Liver (tissue), 3 donors: ENCODE data around the gene NIM1K.
A peak's percentile ranks its signal among the peaks of the same experiment; 100 is the strongest.

Source experiments
- ATF3 ChIP-seq: IDR thresholded peaks from 2 replicates; pipeline ENCODE4 v1.6.1; 2016; ENCODE audit warnings: antibody characterized with exemption
- CTCF ChIP-seq: fragments of 150-350 bp; IDR thresholded peaks from 2 replicates; pipeline ENCODE4 v1.5.1; 2017; ENCODE audit warnings: improper control_type of control experiment, low read depth, low read length; ENCODE audit not compliant: missing input control
- EGR1 ChIP-seq, 2 donors: IDR thresholded peaks; 2 replicates each; pipeline ENCODE4 v1.6.1; 2016 to 2018; ENCODE audit warnings: antibody characterized with exemption in 2 of 2, low read depth in 2 of 2
- GABPA ChIP-seq, 2 donors: IDR thresholded peaks in 1 of 2; conservative IDR thresholded peaks in 1 of 2; 2 replicates each; pipeline ENCODE4 v1.6.1; 2016; ENCODE audit warnings: antibody characterized with exemption in 2 of 2, mild to moderate bottlenecking in 1 of 2, moderate library complexity in 1 of 2
- HNF4G ChIP-seq: IDR thresholded peaks from 2 replicates; pipeline ENCODE4 v1.6.1; 2016; ENCODE audit warnings: antibody characterized with exemption
- JUND ChIP-seq, 2 donors: IDR thresholded peaks; 2 replicates each; pipeline ENCODE4 v1.6.1; 2016; ENCODE audit warnings: antibody characterized with exemption in 2 of 2
- RAD21 ChIP-seq, 2 donors: IDR thresholded peaks; 2 replicates each; pipeline ENCODE4 v1.6.1; 2016; ENCODE audit warnings: antibody characterized with exemption in 2 of 2, mild to moderate bottlenecking in 2 of 2
- RXRA ChIP-seq, 2 donors: IDR thresholded peaks; 2 replicates each; pipeline ENCODE4 v1.6.1; 2017 to 2018; ENCODE audit warnings: antibody characterized with exemption in 2 of 2, mild to moderate bottlenecking in 1 of 2
- TAF1 ChIP-seq: conservative IDR thresholded peaks from 2 replicates; pipeline ENCODE4 v1.6.1; 2016; ENCODE audit warnings: antibody characterized with exemption, mild to moderate bottlenecking
- YY1 ChIP-seq: IDR thresholded peaks from 2 replicates; pipeline ENCODE4 v1.6.1; 2016; ENCODE audit warnings: antibody characterized with exemption, mild to moderate bottlenecking
- ZBTB33 ChIP-seq: IDR thresholded peaks from 2 replicates; pipeline ENCODE4 v1.6.1; 2016; ENCODE audit warnings: antibody characterized with exemption
- donor health status: healthy.
- donor health status: healthy.

- TF ChIP-seq CTCF (peak; percentile 55), TAF1 (no peak), ZBTB33 (no peak), YY1 (no peak), GABPA (IDR thresholded peaks at IDR 0.05 in 1 of 2, conservative IDR thresholded peaks at IDR 0.05 in 1 of 2) (no peak), JUND (IDR thresholded peaks at IDR 0.05) (no peak), RAD21 (IDR thresholded peaks at IDR 0.05) (peak; percentile 76 to 82), HNF4G (no peak), EGR1 (IDR thresholded peaks at IDR 0.05; ENCODE audit: low read depth in 2 of 2) (no peak), RXRA (IDR thresholded peaks at IDR 0.05) (no peak), ATF3 (no peak)
Observed at GRCh38 chr5:43305948-43306565, 114.0 kb downstream of the NIM1K start.
